Measurements from ENCODE around the gene IFIT5.

GRCh38 chr10:89438525-89438924 lies 24.2 kb downstream of the IFIT5 start:
- TF ChIP-seq CTCF (conservative IDR thresholded peaks at IDR 0.05; ENCODE audit: low read length): no peak
- TF ChIP-seq EZH2phosphoT487 (IDR thresholded peaks at IDR 0.05; ENCODE audit: borderline replicate concordance): no peak
